Measurements from ENCODE around the gene UBE2K.

GRCh38 chr4:39668887-39669286 lies 29.0 kb upstream of the UBE2K start:
- TF ChIP-seq POLR2A (IDR thresholded peaks at IDR 0.05; ENCODE audit: low read depth, low read length), result no peak
- TF ChIP-seq EZH2 (IDR thresholded peaks at IDR 0.05; ENCODE audit: borderline replicate concordance, control insufficient read depth, low read depth, low read length), result no peak
- no peak for TF ChIP-seq SMAD1 (IDR thresholded peaks at IDR 0.05; ENCODE audit: low read depth, partially characterized antibody)
- no peak for TF ChIP-seq CHD1 (IDR thresholded peaks at IDR 0.05; ENCODE audit: low read depth, low read length)
- TF ChIP-seq TAF1 (IDR thresholded peaks at IDR 0.05; ENCODE audit: borderline replicate concordance, low read depth, low read length), result no peak
- TF ChIP-seq E2F4 (IDR thresholded peaks at IDR 0.05; ENCODE audit: low read depth, low read length), result no peak
- no peak for TF ChIP-seq POLR2AphosphoS2 (IDR thresholded peaks at IDR 0.05; ENCODE audit: low read depth, low read length)
